SK-N-SH treated with all-trans-retinoic acid at 6 μM for 48 hours (cell line): Measurements from ENCODE around the gene GRIK3.

ENCODE experiments used
- ATAC-seq: fragments of 200-7000 bp; cut with Tn5 transposase; 3 replicates; pipeline ENCODE4 v1.9.1; 2020; ENCODE audit warnings: mild to moderate bottlenecking, moderate library complexity
- ARNTL ChIP-seq: fragments of 450-650 bp; formaldehyde crosslinking; IDR thresholded peaks from 2 replicates; pipeline ENCODE4 v1.5.0; 2020; ENCODE audit warnings: low read depth, mild to moderate bottlenecking, moderate library complexity, borderline replicate concordance
- BACH2 ChIP-seq: fragments of 250-450 bp; sonication (Bioruptor Pico); IDR thresholded peaks from 2 replicates; pipeline ENCODE4 v1.9.0; 2021; ENCODE audit warnings: mild to moderate bottlenecking, borderline replicate concordance
- CREB5 ChIP-seq: fragments of 250-450 bp; sonication (Bioruptor Pico); IDR thresholded peaks from 2 replicates; pipeline ENCODE4 v1.5.1; 2020; ENCODE audit warnings: low read depth, mild to moderate bottlenecking, moderate library complexity
- CSDC2 ChIP-seq: fragments of 250-450 bp; sonication (Bioruptor Pico); IDR thresholded peaks from 2 replicates; pipeline ENCODE4 v1.5.0; 2020; ENCODE audit warnings: mild to moderate bottlenecking, moderate library complexity
- ESRRG ChIP-seq: fragments of 250-450 bp; sonication (Bioruptor Pico); IDR thresholded peaks from 2 replicates; pipeline ENCODE4 v1.6.1; 2021; ENCODE audit warnings: mild to moderate bottlenecking
- GLIS3 ChIP-seq: fragments of 250-450 bp; sonication (Bioruptor Pico); IDR thresholded peaks from 2 replicates; pipeline ENCODE4 v1.5.0; 2020; ENCODE audit warnings: mild to moderate bottlenecking, moderate library complexity
- ISL1 ChIP-seq: fragments of 250-450 bp; sonication (Bioruptor Pico); IDR thresholded peaks from 2 replicates; pipeline ENCODE4 v2.1.2; 2022; ENCODE audit warnings: mild to moderate bottlenecking, moderate library complexity
- OSR1 ChIP-seq: fragments of 250-450 bp; sonication (Bioruptor Pico); IDR thresholded peaks from 2 replicates; pipeline ENCODE4 v1.8.0; 2022; ENCODE audit warnings: moderate library complexity, mild to moderate bottlenecking, inconsistent platforms
- PATZ1 ChIP-seq: fragments of 250-450 bp; sonication (Bioruptor Pico); IDR thresholded peaks from 2 replicates; pipeline ENCODE4 v1.8.0; 2020; ENCODE audit warnings: mild to moderate bottlenecking, moderate library complexity, borderline replicate concordance
- PPARA ChIP-seq: fragments of 250-450 bp; sonication (Bioruptor Pico); IDR thresholded peaks from 2 replicates; pipeline ENCODE4 v1.5.0; 2020; ENCODE audit warnings: mild to moderate bottlenecking, borderline replicate concordance
- RARB ChIP-seq: fragments of 250-450 bp; sonication (Bioruptor Pico); IDR thresholded peaks from 2 replicates; pipeline ENCODE4 v1.8.0; 2021; ENCODE audit warnings: mild to moderate bottlenecking, moderate library complexity
- SNAI2 ChIP-seq: fragments of 250-450 bp; sonication (Bioruptor Pico); IDR thresholded peaks from 2 replicates; pipeline ENCODE4 v1.5.0; 2020; ENCODE audit warnings: mild to moderate bottlenecking, moderate library complexity
- TCF4 ChIP-seq: fragments of 250-450 bp; sonication (Bioruptor Pico); IDR thresholded peaks from 2 replicates; pipeline ENCODE4 v1.8.0; 2021; ENCODE audit warnings: mild to moderate bottlenecking, moderate library complexity, borderline replicate concordance
- TOX ChIP-seq: fragments of 250-450 bp; sonication (Bioruptor Pico); IDR thresholded peaks from 2 replicates; pipeline ENCODE4 v1.8.0; 2021; ENCODE audit warnings: mild to moderate bottlenecking, moderate library complexity, borderline replicate concordance
- TSHZ2 ChIP-seq: fragments of 250-450 bp; sonication (Bioruptor Pico); IDR thresholded peaks from 2 replicates; pipeline ENCODE4 v1.5.0; 2020; ENCODE audit warnings: mild to moderate bottlenecking, moderate library complexity
- ZC3H10 ChIP-seq: fragments of 250-450 bp; sonication (Bioruptor Pico); IDR thresholded peaks from 2 replicates; pipeline ENCODE4 v1.5.1; 2021; ENCODE audit warnings: mild to moderate bottlenecking, moderate library complexity
- ZFP3 ChIP-seq: fragments of 250-450 bp; sonication (Bioruptor Pico); IDR thresholded peaks from 2 replicates; pipeline ENCODE4 v1.5.0; 2020; ENCODE audit warnings: mild to moderate bottlenecking, moderate library complexity
- ZFP30 ChIP-seq: fragments of 450-650 bp; formaldehyde crosslinking; IDR thresholded peaks from 2 replicates; pipeline ENCODE4 v1.5.0; 2022; ENCODE audit warnings: mild to moderate bottlenecking, moderate library complexity
- ZNF565 ChIP-seq: fragments of 450-650 bp; formaldehyde crosslinking; conservative IDR thresholded peaks from 2 replicates; pipeline ENCODE4 v1.5.0; 2020; ENCODE audit warnings: low read depth, mild to moderate bottlenecking, moderate library complexity
- ZNF70 ChIP-seq: fragments of 450-650 bp; formaldehyde crosslinking; IDR thresholded peaks from 2 replicates; pipeline ENCODE4 v1.5.0; 2020; ENCODE audit warnings: mild to moderate bottlenecking, moderate library complexity
- ZNF8 ChIP-seq: fragments of 450-650 bp; formaldehyde crosslinking; IDR thresholded peaks from 2 replicates; pipeline ENCODE4 v1.5.0; 2020; ENCODE audit warnings: mild to moderate bottlenecking, moderate library complexity
- TF ChIP-seq, protein P1 (sequence below): fragments of 250-450 bp; sonication (Bioruptor Pico); IDR thresholded peaks from 2 replicates; pipeline ENCODE4 v1.8.0; 2021; ENCODE audit warnings: low read depth, mild to moderate bottlenecking, moderate library complexity, borderline replicate concordance
- TF ChIP-seq, protein P2 (sequence below): fragments of 250-450 bp; sonication (Bioruptor Pico); IDR thresholded peaks from 2 replicates; pipeline ENCODE4 v1.5.1; 2021; ENCODE audit warnings: mild to moderate bottlenecking, moderate library complexity

The GRIK3 gene

DNA sequence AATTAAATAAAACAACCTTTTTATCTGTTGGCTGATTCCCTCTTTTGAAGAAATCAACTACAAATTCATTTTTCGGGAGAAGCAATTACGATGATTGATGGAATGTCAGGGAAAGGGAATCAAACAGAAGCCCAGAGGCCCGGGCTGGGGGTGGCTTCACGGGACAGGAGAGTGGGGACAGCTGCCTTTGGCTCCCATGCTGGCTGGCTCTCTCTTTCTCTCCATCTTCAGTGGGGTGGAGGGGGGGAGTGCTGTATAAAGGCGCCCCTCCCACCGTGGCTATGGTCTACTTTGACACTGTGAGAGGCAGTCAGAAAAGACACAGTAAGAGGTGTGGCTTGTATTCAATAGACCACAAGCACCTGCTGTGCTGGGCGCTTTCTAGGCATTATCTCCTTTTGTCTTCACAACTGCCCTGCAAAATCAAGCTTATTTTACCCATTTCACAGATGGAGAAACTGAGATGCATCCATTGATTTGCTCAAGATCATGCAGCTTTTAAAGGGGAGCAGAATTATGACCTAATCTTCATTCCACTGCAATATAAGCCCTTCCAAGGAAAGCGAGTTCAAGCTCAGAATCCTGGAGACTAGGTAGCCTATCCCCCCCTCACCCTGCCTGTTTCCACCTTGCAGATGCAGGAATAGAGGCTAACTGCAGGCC is 92.9 kb downstream of the GRIK3 start:
- TF ChIP-seq, protein P1, sequence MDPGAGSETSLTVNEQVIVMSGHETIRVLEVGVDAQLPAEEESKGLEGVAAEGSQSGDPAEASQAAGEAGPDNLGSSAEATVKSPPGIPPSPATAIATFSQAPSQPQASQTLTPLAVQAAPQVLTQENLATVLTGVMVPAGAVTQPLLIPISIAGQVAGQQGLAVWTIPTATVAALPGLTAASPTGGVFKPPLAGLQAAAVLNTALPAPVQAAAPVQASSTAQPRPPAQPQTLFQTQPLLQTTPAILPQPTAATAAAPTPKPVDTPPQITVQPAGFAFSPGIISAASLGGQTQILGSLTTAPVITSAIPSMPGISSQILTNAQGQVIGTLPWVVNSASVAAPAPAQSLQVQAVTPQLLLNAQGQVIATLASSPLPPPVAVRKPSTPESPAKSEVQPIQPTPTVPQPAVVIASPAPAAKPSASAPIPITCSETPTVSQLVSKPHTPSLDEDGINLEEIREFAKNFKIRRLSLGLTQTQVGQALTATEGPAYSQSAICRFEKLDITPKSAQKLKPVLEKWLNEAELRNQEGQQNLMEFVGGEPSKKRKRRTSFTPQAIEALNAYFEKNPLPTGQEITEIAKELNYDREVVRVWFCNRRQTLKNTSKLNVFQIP (CRISPR knock-in tag), result no peak
- TF ChIP-seq ZNF565 (CRISPR knock-in tag), result no peak
- TF ChIP-seq SNAI2 (CRISPR knock-in tag), result no peak
- no peak for TF ChIP-seq PPARA (CRISPR knock-in tag)
- TF ChIP-seq CSDC2 (CRISPR knock-in tag), result no peak
- TF ChIP-seq, all 23 proteins: peak for 0
- ATAC-seq, result no peak

DNA sequence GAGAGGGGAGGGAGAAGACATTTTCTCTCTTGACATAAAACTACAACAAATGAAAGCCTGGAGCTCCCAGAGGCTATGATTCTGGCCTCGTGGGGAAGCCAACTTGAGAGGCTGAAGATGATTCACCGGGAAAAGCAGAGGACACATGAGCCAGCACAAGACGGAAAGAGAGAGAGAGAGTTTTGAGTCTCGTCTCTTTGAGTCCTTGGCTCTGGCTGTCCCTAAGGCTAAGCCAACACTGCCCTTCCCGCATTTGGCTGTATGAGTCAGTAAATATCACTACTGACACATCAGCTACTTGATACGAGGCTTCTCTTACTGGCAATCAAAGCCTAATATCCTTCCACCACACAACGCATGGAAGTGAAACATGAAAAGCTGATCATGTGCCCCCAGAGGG is 95.5 kb downstream of the GRIK3 start:
- ATAC-seq, result no peak
- TF ChIP-seq OSR1 (no peak), PPARA (CRISPR knock-in tag) (no peak), ZNF8 (no peak), PATZ1 (CRISPR knock-in tag) (no peak), GLIS3 (CRISPR knock-in tag) (no peak), RARB (CRISPR knock-in tag) (no peak), ZNF565 (CRISPR knock-in tag) (no peak), ARNTL (CRISPR knock-in tag) (no peak), BACH2 (CRISPR knock-in tag) (no peak), TCF4 (CRISPR knock-in tag) (no peak), SNAI2 (CRISPR knock-in tag) (no peak), ZFP30 (CRISPR knock-in tag) (no peak), ESRRG (CRISPR knock-in tag) (no peak), ZFP3 (CRISPR knock-in tag) (no peak), TSHZ2 (CRISPR knock-in tag) (no peak), ZC3H10 (CRISPR knock-in tag) (no peak)
- TF ChIP-seq, protein P2, sequence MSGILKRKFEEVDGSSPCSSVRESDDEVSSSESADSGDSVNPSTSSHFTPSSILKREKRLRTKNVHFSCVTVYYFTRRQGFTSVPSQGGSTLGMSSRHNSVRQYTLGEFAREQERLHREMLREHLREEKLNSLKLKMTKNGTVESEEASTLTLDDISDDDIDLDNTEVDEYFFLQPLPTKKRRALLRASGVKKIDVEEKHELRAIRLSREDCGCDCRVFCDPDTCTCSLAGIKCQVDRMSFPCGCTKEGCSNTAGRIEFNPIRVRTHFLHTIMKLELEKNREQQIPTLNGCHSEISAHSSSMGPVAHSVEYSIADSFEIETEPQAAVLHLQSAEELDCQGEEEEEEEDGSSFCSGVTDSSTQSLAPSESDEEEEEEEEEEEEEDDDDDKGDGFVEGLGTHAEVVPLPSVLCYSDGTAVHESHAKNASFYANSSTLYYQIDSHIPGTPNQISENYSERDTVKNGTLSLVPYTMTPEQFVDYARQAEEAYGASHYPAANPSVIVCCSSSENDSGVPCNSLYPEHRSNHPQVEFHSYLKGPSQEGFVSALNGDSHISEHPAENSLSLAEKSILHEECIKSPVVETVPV (CRISPR knock-in tag), result no peak

DNA sequence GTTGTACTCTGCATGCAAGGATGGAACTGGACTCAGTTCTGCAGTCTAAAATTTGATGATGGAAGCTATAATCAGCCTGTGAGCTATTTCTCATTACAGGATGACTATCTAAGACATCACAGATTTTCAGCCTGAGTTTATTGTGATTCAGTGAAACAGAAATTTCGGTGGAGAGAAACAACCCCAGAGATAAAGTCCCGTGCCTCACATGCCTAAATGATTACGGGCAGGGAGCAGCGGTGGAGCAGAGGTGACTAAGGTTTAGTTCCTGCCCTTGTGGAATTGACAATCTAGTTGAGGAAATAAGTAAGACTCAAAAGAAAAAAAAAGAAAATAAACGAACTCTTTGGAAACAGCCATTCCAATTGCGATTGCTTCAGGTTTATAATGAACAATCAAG is 96.9 kb downstream of the GRIK3 start:
- no peak for ATAC-seq
- TF ChIP-seq ZNF8 (no peak), TSHZ2 (CRISPR knock-in tag) (no peak), CSDC2 (CRISPR knock-in tag) (no peak), ZNF70 (CRISPR knock-in tag) (no peak), PPARA (CRISPR knock-in tag) (no peak), OSR1 (no peak), ISL1 (CRISPR knock-in tag) (no peak), CREB5 (CRISPR knock-in tag) (no peak), ZNF565 (CRISPR knock-in tag) (no peak), GLIS3 (CRISPR knock-in tag) (no peak), ZFP3 (CRISPR knock-in tag) (no peak), PATZ1 (CRISPR knock-in tag) (no peak), ESRRG (CRISPR knock-in tag) (no peak), SNAI2 (CRISPR knock-in tag) (no peak), TOX (CRISPR knock-in tag) (no peak), ARNTL (CRISPR knock-in tag) (no peak)
